GM12875 (cell line): Measurements from ENCODE around the gene USP14.
"Not testable (repeated sequence)": the region's sequence is repeated elsewhere in the genome, so short reads cannot be mapped to it uniquely, and the experiment has no call there.

Source experiments
- H3K4me3 ChIP-seq: one replicate; pipeline ENCODE4 v1.5.1; 2011; ENCODE audit warnings: low read depth, low read length, control low read depth
- TF ChIP-seq, protein P1 (sequence below): IDR thresholded peaks from 2 replicates; pipeline ENCODE4 v1.5.1; 2011; ENCODE audit warnings: low read depth, mild to moderate bottlenecking, control low read depth, inconsistent platforms, low read length, moderate library complexity, borderline replicate concordance; ENCODE audit not compliant: insufficient read depth

The USP14 gene

DNA sequence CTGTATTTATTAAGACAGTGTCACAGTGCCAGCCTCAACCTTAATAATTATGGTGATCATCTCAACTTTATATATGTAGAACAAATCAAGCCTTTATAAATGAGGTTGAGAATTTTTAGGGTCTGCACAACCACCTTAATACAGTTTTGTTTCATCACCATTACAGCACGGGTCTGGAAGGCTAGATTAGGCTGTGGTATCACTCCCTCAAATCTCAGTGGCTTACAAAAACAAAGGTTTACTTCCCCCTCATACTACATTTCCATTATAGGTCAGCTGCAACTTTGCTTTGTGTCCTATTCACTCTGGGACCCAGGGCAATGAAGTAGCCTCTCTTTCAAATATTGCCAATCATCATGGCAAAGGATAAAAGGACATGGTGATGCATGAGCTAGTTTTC lies 23.3 kb upstream of the USP14 start:
- TF ChIP-seq, protein P1, sequence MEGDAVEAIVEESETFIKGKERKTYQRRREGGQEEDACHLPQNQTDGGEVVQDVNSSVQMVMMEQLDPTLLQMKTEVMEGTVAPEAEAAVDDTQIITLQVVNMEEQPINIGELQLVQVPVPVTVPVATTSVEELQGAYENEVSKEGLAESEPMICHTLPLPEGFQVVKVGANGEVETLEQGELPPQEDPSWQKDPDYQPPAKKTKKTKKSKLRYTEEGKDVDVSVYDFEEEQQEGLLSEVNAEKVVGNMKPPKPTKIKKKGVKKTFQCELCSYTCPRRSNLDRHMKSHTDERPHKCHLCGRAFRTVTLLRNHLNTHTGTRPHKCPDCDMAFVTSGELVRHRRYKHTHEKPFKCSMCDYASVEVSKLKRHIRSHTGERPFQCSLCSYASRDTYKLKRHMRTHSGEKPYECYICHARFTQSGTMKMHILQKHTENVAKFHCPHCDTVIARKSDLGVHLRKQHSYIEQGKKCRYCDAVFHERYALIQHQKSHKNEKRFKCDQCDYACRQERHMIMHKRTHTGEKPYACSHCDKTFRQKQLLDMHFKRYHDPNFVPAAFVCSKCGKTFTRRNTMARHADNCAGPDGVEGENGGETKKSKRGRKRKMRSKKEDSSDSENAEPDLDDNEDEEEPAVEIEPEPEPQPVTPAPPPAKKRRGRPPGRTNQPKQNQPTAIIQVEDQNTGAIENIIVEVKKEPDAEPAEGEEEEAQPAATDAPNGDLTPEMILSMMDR: no peak
- H3K4me3 ChIP-seq: no peak overlapping the region

DNA sequence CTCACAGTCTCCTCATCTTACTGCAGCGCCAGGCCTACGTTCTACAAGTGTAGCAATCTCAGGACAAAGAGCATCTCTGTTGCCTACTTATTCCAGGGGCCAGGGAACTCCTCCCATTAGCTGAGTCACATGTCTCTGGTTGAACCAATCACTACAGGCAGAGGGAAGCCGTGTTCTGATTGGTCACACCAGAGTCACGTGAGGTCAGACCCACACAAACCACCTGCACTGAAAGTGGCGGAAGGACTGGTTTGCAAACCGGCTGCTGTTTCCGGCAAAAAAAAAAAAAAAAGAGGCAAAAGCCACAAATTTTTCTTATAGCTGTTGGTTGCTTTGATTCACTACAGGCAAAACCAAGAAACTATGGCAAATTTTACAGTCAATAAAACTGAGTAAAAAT lies 21.9 kb upstream of the USP14 start:
- H3K4me3 ChIP-seq: no peak overlapping the region
- TF ChIP-seq, protein P1: no peak

DNA sequence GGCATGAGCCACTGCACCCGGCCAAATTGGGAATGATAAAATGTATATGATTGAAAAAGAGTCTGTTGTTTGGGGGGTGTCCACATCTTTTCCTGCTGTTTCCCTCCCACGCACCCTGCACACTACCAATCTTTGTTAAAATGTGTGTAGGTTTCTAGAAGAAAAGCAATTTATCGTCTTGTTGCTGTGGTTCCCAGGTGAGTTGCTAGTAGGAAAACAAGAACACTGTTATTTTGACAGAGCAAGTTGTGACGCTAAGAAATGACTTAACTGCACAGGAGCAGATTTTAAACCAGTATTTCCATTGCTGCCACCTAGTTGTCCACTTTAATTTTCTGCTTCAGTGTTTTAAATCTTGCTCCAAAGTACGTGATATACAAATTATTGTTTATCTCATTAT lies 21.0 kb upstream of the USP14 start:
- TF ChIP-seq, protein P1: no peak
- no peak overlapping the region for H3K4me3 ChIP-seq

DNA sequence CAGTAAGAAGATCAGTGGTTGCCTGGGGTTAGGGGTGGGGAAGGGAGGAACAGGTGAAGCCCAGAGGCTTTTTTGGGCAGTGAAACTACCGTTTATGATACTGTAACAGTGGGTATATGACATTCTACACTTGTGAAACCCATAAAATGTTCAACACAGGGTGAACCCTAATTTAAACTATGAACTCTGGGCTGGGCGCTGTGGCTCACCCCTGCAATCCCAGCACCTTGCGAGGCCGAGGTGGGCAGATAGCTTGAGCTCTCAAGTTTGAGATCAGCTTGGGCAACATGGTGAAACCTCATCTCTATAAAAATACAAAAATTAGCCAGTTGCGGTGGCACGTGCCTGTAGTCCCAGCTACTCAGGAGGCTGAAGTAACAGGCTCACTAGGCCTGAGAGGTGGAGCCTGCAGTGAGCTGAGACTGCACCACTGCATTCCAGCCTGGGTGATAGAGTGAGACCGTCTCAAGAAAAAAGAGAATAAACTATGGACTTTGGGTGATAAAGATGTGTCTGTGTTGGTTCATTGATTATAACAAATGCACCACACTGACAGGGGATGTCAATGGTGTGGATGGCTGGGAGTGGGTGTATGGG lies 17.6 kb upstream of the USP14 start:
- no peak overlapping the region for H3K4me3 ChIP-seq
- TF ChIP-seq, protein P1: no peak

DNA sequence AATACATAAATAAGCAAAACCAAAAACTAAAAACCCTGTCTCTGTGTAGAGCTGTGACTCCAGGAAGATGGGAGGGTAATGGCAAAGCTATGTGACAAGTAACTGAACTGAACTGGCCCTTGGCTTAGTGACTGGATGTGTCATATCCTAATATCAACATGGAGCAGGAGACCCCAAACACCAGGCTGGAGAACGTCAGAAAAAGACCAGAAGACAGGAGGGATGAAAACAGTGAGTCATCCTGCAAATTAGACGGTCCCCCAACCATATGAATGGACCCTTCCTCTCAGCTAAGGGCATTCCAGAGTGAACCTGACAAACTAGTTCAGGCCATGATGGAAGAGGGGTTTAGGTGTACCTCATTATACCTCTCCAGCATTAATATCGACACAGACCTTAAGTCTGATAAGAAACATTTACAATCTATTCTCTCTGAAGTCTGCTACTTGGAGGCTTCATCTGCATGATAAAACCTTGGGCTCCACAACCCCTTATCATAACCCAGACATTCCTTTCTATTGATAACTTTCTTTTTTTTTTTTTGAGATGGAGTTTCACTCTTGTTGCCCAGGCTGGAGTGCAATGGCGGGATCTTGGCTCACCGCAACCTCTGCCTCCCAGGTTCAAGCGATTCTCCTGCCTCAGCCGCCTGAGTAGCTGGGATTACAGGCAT lies 15.6 kb upstream of the USP14 start:
- H3K4me3 ChIP-seq: not testable (repeated sequence)

DNA sequence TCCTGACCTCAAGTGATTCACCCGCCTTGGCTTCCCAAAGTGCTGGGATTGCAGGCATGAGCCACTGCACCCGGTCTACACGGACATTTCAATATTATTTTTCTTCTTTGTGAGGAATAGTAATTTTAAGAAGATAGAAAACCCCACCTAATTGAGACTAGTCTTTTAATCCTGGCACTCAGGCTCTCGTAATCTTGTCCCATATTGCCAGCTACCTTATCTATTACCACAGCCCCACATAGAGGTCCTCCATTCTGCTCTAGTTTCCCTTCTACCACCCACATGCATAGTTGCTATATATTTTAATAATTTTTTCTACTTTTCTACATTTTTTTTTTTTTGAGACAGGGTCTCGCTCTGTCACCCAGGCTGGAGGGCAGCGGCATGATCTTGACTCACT lies 9.5 kb upstream of the USP14 start:
- TF ChIP-seq, protein P1: no peak
- no peak overlapping the region for H3K4me3 ChIP-seq

DNA sequence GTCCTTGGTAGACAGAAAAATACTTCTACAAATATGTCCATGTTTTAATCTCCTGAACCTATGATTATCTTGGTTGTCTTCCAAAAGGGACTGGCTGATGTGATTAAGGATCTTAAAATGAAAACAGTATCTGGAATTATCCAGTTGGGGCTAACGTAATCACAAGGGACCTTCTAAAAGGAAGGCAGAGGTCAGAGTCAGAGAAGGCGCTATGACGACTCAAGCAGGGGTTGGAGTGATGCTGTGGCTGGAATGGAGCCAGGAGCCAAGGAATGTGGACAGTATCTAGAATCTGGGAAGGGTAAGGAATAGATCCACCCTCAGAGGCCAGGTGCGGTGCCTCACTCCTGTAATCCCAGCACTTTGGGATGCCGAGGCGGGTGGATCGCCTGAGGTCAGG lies 4.2 kb upstream of the USP14 start:
- TF ChIP-seq, protein P1: no peak
- H3K4me3 ChIP-seq: no peak overlapping the region
